Kidney tubule cell (primary cell): ENCODE measurements around the gene LNPEP.
A peak's percentile ranks its signal among the peaks of the same experiment; 100 is the strongest.

ENCODE experiments used
- DNase-seq: peaks from one replicate; pipeline ENCODE4 v3.0.0-alpha.2; 2018; ENCODE audit warnings: low spot score

Gene LNPEP

DNA sequence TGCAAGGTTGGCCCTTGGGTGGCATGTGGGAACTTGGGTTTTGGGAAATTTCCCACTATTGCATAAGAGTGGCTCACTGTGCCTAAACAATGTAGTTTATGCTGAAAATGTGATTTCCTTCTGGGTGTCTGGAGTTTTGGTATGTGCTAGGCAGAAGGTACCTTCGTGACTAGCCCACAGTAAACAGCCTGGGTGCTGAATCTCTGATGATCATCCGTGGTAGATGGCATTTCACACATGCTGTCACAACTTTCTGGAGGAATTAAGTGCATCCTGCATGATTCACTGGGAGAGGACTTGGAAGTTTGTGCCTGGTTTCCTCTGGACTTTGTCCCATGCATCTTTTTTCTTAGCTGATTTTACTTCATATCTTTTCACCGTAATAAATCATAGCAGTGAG, 64.5 kb downstream of the LNPEP start:
- DNase-seq = peak; percentile 53

GRCh38 chr5:97002983-97003382, 67.1 kb downstream of the LNPEP start:
- no peak for DNase-seq

DNA sequence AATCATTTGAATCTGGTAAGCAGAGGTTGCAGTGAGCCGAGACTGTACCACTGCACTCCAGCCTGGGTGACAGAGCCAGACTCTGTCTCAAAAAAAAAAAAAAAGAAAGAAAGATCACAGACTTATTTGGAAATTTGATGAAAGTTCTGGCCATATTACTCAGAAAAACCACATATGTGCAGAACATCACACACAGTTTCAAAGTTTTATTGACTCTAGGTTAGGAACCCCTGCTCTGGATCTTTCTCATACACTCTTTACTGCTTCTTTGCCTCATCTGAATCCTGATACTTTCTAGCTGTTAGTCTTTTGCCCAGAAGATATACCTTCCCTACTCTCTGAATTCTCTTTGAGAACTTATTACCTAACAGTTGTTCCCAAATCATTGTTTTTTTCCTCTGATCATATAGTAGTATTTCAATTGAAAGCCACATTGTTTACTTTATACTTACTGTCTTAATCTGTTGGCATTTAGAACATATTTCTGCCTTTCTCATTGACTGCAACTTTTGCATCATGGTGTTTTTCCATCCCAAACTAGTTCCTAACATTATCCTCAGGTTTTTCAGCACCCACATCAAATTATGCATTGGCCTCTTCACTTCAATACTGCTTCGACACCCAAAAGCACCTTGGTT, 68.7 kb downstream of the LNPEP start:
- no peak for DNase-seq

- DNase-seq = no peak
Observed at GRCh38 chr5:97006454-97007060, 70.7 kb downstream of the LNPEP start.

DNA sequence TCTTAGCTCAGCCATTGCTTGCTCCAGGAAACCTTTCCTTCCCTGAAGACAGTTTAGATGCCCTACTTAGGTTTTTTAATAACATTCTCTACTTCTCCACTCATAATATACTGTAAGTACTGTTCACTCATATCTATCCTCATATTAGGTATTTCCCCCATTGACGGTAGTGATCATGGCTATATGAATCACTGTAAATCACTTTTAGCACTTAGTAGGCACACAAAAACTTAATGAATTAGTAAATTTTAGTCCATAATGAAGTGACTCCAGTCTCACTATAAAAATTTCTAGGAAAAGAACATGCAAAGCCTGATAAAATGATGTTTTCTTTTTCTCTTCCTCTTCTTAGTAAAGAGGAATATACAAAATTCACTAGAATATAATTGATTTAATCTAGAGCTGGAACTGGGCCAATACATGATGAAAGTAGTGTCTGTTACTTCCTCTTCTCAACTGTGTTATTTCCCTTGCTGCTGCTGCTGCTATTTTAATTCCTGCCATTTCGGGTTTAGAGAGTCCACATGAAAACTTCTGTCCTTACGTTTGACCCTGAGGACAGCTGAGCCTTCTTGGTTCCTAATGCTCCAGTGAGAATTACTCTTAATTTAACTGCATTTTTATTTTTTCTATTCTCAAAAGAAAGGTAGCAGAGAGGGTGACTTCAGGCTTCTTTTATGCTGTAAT, 73.5 kb downstream of the LNPEP start:
- DNase-seq = no peak

GRCh38 chr5:97009921-97010320, 74.0 kb downstream of the LNPEP start:
- DNase-seq = no peak

DNA sequence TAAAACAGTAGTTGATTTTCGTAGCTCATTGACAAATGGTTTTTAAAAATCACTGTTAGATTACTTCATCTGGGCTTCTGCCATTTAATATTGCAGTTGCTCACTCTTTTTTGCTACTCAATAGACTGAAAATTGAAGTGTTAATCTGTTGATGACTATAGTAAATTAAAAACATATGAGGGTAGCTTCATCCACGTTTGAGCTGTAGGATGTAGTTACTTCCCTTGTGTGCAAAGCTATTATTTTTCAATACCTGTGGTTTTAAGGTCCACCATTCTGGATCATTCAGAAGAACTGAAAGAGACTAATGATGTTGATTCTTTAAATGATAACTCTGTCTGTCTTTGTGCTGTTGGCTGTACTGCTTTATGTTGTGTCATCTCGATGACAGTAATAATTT, 74.7 kb downstream of the LNPEP start:
- no peak for DNase-seq

DNA sequence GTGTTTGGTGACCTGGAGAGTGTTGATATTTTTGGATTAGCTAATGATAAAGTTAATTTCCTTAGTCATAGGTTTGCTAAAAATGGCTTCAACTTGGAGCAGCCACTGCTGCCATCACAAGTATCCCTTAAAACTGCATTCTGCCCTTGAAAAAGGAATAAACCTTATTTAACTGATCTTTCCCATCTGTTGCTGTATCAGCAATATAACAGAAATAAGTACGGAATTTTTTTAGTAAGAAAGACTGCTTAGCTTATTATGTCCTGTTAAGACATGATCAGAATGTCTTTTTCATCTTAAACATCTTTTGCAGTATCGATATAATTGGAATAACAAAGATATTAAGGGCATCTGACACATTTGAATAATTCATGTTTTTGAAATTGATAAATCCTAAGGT, 75.7 kb downstream of the LNPEP start:
- DNase-seq = no peak

DNA sequence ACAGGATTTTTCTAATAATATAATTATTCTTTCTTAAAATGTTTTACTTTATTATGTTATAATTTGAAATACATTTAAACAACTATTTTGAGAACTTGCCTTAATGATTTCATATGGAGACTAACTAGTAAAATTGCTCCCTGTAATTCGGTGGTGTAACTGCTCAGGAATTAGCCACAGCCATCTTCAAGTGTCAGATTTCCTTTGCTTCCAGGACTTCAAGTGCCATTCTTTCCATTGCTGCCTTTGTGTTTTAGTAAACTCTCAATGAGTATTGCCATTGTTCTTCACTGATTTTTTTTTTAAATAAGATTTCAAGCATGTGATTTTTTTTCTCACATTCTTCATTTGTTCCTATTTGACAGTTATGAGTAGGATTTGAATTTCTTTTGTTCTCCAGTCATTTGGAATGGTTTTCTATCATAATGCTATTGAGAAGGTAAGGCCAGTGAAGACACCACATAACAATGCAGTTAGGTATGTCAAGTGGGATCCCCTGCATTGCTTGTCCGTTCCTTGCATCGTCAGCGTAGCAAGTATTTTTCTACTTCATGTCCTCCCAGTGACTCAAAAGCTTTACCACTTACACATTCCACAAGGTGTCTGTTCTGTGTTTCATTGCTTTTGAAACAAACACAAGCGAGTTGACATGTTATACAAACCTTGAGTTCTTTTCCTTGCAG, 83.7 kb downstream of the LNPEP start:
- DNase-seq = peak; percentile 90

- no peak for DNase-seq
Observed at GRCh38 chr5:97021416-97021815, 85.5 kb downstream of the LNPEP start.

- DNase-seq = no peak
Observed at GRCh38 chr5:97022898-97023297, 87.0 kb downstream of the LNPEP start.

DNA sequence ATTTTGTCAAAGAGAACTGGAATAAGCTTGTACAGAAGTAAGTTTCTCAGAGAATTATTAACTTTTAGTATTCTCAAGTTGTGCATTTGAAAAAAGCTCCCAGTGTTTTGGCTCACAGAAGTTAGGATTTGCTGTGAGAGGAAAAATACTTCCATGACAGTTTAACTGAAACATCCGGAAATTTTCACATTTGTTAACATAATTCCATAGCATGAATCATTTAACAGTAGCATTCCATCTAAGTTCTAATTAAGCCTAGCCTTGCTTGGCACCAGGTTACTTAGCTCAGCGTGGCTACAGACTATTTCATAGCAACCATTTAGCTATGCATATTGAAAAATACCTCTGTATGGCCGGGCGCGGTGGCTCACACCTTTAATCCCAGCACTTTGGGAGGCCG, 90.8 kb downstream of the LNPEP start:
- peak; percentile 81 for DNase-seq

DNA sequence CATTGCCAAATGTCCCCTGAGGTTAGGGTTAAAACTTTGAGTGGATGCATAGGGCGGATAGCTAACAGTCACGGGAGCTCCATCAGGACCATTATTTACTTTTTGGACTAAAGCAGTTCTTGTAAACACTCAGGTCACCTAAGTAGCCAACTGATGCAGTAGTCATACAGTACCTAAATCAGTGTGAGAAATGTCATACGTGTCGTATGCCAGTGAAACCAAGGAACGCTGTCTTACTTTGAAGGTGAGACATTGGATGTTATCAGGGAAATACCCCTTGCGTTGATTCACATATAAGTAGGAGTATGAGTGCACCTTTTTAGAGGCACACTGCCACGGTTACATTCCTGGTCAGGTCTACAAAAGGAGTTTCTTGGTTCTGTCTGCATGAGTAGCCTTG, 101.9 kb downstream of the LNPEP start:
- DNase-seq = no peak

DNA sequence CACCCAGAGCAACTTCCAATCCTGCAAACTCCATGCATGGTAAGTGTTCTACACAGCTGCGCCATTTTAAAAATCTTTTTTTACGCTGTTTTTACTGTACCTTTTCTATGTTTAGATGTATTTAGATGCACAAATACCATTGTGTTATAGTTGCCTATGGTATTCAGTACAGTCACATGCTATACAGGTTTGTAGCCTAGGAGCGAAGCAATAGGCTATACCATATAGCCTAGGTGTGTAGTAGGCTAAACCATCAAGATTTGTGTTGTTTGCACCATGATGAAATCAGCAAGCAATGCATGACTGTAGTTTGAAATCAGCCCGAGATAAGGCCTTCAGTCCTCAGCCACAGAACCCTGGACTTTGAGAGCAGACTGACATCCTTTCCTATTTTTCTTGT, 105.4 kb downstream of the LNPEP start:
- no peak for DNase-seq

DNA sequence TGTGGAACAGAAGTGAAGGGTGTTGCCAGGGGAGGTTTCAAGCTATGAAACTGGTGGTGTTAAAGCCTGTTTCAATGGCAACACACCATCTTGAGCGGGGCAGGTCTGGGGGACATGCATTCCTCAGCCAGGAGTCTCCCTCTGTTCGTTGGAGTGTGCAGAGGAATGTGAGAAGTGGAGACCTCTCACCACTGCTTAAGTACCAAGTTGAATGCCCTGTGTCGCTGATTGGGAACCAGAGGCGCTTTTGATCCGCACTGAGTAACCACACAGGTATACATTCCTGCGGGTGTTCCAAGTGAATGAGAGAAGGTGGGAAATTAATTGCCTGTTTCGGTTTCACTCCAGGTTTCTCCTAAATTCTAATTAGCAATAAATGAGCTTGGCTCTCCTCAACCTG, 107.1 kb downstream of the LNPEP start:
- peak; percentile 96 for DNase-seq

DNA sequence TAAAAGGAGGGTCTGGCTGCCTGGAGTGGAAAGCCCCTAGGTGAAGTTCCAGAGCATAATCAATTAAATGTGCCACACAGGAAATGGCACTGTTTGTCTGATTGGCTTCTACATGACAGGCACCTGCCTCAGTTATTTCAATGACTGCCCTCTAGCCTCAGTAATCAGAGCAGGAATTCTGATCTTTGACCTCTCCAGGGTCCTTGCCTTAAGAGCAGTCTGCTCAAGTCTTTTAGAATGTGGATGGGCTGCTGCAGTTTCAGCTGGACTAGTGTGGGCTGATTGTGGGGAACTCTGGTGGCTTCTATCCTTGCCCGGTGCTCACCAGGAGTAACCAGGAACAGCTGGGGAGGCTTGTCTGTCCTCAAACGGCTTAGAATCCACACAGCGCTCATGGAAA, 107.6 kb downstream of the LNPEP start:
- no peak for DNase-seq

GRCh38 chr5:97044052-97044451, 108.2 kb downstream of the LNPEP start:
- peak; percentile 88 for DNase-seq

DNA sequence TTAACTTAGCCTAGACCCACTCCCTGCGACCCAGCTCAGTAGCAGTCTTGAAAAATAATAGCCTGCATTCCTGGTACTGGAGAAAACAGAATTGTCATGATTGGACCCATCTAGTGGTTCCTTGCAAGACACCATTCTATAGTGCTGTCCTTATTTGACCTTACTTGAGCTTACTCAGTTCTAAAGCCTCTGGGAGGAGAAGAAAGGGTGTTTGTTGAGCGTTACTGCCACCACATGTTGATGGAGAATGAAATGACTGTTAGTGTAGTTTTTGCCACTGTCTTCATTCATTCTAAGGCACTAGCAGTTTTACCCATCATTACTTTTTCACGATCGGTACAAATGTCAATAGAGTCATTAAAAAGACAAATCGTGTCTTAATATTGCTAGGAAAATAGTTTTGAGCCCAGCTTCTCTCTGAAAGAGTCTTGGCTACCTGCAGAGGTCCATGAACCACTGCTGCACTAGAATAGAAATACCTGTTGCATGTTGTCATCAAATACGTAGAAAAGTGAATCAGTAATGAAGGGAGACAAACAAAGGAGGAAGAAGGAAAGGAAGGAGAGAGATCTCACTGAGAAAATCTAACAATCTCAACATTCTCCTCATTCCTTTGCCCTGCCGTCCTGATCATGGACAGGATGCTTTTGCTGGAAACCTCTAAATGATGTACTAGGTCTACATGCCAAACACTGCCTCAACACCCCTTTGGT, 110.5 kb downstream of the LNPEP start:
- peak; percentile 91 for DNase-seq

GRCh38 chr5:97047076-97047475, 111.2 kb downstream of the LNPEP start:
- no peak for DNase-seq

DNA sequence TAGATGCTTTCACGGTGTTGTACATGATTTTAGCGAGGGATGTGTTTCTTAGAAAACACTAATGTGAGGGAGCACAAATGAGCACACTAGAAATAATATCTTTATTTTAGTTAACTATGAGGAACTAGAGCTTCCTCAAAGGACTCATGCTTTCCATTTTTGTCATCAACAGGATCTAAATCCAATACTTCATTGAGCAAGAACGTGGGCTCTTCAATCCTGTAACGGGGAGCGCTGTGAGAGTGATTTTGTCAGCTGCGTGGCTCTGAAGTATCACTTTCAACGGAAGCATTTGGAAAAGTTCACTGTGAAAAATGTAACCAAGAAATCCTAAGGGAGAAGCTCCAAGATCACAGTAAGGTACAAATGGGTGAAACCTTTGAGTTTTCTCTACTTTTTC, 113.3 kb downstream of the LNPEP start:
- DNase-seq = no peak

GRCh38 chr5:97056263-97056662, 120.4 kb downstream of the LNPEP start:
- DNase-seq = no peak

- peak; percentile 63 for DNase-seq
Observed at GRCh38 chr5:97062046-97062445, 126.2 kb downstream of the LNPEP start.
